ENCODE results near the gene PIK3C2G. TPM values are rescaled to one million over a fixed set of nuclear protein-coding genes. Genes with fewer than 3 reads are reported as not detected.

Gene PIK3C2G
- total RNA-seq, 4 donors from 2014 or later: 23.6 to 80.5 (median 37.1) TPM

- Histone ChIP-seq H3K9me3 (no peaks in the 10 kb centered on the region), H3K27me3 (no peaks in the 10 kb centered on the region), H3K4me3 (no peak overlapping the region), H3K4me1 (peaks cover 6% of the 10 kb centered on the region), H3K27ac (no peak overlapping the region), H3K36me3 (no peaks in the 10 kb centered on the region)
- no peak for DNase-seq (ENCODE audit: low spot score in 2 of 2)
- TF ChIP-seq POLR2AphosphoS5 (IDR thresholded peaks at IDR 0.05) (no peak), POLR2A (IDR thresholded peaks at IDR 0.05) (no peak), CTCF (IDR thresholded peaks at IDR 0.05) (no peak), EP300 (IDR thresholded peaks at IDR 0.05) (no peak)
- WGBS: 47% methylated on average over 2 of the region's 2 CpGs
Observed at GRCh38 chr12:18461758-18462157, 200.4 kb downstream of the PIK3C2G start.

GRCh38 chr12:18462442-18462841, 201.1 kb downstream of the PIK3C2G start:
- Histone ChIP-seq H3K4me3 (no peak overlapping the region), H3K27ac (no peak overlapping the region), H3K36me3 (no peaks in the 10 kb centered on the region), H3K27me3 (no peaks in the 10 kb centered on the region), H3K9me3 (no peaks in the 10 kb centered on the region), H3K4me1 (peaks cover 6% of the 10 kb centered on the region)
- 5% methylated on average over 3 of the region's 3 CpGs for WGBS
- no peak for DNase-seq (ENCODE audit: low spot score in 2 of 2)
- TF ChIP-seq POLR2A (IDR thresholded peaks at IDR 0.05) (no peak), POLR2AphosphoS5 (IDR thresholded peaks at IDR 0.05) (no peak), EP300 (IDR thresholded peaks at IDR 0.05) (no peak), CTCF (IDR thresholded peaks at IDR 0.05) (no peak)

- DNase-seq (ENCODE audit: low spot score in 2 of 2): no peak
- no peaks in the 10 kb centered on the region for H3K4me1 ChIP-seq
- no peaks in the 10 kb centered on the region for H3K36me3 ChIP-seq
- H3K27ac ChIP-seq: no peak overlapping the region
- no peaks in the 10 kb centered on the region for H3K9me3 ChIP-seq
- no peaks in the 10 kb centered on the region for H3K27me3 ChIP-seq
- H3K4me3 ChIP-seq: no peak overlapping the region
- TF ChIP-seq POLR2AphosphoS5 (IDR thresholded peaks at IDR 0.05): no peak
- TF ChIP-seq EP300 (IDR thresholded peaks at IDR 0.05): no peak
- no peak for TF ChIP-seq CTCF (IDR thresholded peaks at IDR 0.05)
- TF ChIP-seq POLR2A (IDR thresholded peaks at IDR 0.05): no peak
Observed at GRCh38 chr12:18467620-18468245, 206.4 kb downstream of the PIK3C2G start.

GRCh38 chr12:18468246-18469075, 207.1 kb downstream of the PIK3C2G start:
- TF ChIP-seq CTCF (IDR thresholded peaks at IDR 0.05) (no peak), POLR2A (IDR thresholded peaks at IDR 0.05) (no peak), EP300 (IDR thresholded peaks at IDR 0.05) (no peak), POLR2AphosphoS5 (IDR thresholded peaks at IDR 0.05) (no peak)
- WGBS: 89% methylated on average over 1 of the region's 1 CpG

GRCh38 chr12:18470251-18470650, 208.9 kb downstream of the PIK3C2G start:
- Histone ChIP-seq H3K27ac (no peak overlapping the region), H3K27me3 (no peaks in the 10 kb centered on the region), H3K4me3 (no peak overlapping the region), H3K36me3 (no peaks in the 10 kb centered on the region), H3K9me3 (no peaks in the 10 kb centered on the region), H3K4me1 (no peaks in the 10 kb centered on the region)
- DNase-seq (ENCODE audit: low spot score in 2 of 2): no peak
- no peak for TF ChIP-seq CTCF (IDR thresholded peaks at IDR 0.05)
- TF ChIP-seq EP300 (IDR thresholded peaks at IDR 0.05): no peak
- no peak for TF ChIP-seq POLR2AphosphoS5 (IDR thresholded peaks at IDR 0.05)
- TF ChIP-seq POLR2A (IDR thresholded peaks at IDR 0.05): no peak
- WGBS: 93% methylated on average over 3 of the region's 3 CpGs

More at GRCh38 chr12:18468246-18469075, 207.1 kb downstream of the PIK3C2G start:
- H3K9me3 ChIP-seq: no peaks in the 10 kb centered on the region
- DNase-seq (ENCODE audit: low spot score in 2 of 2): no peak
- no peaks in the 10 kb centered on the region for H3K36me3 ChIP-seq
- H3K4me3 ChIP-seq: no peak overlapping the region
- no peaks in the 10 kb centered on the region for H3K4me1 ChIP-seq
- H3K27me3 ChIP-seq: no peaks in the 10 kb centered on the region
- H3K27ac ChIP-seq: no peak overlapping the region
